GM19025 (cell line): ENCODE results near the gene STOML1.

Source experiments
- ATAC-seq: cut with Tn5 transposase; IDR thresholded peaks from one replicate; pipeline ENCODE4 v1.9.1; 2021; ENCODE audit warnings: mild to moderate bottlenecking, low read depth, moderate library complexity; ENCODE audit not compliant: unreplicated experiment

Gene STOML1

GRCh38 chr15:73991726-73992593 is at the start of gene STOML1:
STOML1 (minus strand) TSS chr15:73992295; CDS start chr15:73992223, 72 bp downstream.
- ATAC-seq: peak; percentile 76

DNA sequence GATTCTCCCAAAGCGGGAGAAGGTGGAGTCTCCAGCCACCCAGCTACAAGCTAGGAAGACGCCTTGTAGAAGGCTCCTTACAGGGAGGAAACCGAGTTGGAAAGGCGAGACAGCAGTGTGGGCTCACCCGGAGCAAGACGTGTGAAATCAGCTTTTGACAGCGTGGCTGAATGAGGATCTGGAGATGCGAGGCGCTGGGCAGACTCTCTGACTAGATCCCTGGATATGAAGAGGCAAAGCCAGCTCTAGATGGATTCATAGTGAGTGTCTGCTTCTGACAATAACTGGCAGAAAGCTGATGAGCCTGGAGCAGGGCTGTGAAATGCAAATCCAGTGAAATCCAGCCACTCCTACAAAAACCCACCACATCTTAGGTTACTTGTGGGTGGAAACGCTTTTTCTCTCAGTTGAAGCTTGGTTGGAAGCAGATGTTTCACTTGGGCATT is 49.2 kb upstream of the STOML1 start:
- ATAC-seq: no peak

GRCh38 chr15:74040109-74040850 is 48.2 kb upstream of the STOML1 start:
- no peak for ATAC-seq

DNA sequence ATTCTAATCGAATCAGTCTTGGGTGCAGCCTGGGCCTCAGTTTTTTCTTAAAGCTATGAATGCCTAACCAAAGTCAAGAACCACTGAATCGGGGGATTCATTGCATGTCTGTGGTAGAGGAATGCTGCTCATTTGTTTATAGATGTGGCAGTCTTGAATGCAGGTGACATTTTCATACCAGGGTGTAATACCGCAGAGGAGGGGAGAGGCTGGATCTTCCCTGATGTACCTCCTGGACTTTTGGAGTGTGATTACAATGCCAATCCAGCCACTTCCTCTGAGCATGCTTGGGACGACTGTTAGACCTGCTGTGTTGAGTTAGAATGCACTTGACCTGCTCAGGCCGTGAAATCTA is 47.5 kb upstream of the STOML1 start:
- ATAC-seq: no peak

- no peak for ATAC-seq
Measured at GRCh38 chr15:74038707-74039655, 46.9 kb upstream of the STOML1 start.

DNA sequence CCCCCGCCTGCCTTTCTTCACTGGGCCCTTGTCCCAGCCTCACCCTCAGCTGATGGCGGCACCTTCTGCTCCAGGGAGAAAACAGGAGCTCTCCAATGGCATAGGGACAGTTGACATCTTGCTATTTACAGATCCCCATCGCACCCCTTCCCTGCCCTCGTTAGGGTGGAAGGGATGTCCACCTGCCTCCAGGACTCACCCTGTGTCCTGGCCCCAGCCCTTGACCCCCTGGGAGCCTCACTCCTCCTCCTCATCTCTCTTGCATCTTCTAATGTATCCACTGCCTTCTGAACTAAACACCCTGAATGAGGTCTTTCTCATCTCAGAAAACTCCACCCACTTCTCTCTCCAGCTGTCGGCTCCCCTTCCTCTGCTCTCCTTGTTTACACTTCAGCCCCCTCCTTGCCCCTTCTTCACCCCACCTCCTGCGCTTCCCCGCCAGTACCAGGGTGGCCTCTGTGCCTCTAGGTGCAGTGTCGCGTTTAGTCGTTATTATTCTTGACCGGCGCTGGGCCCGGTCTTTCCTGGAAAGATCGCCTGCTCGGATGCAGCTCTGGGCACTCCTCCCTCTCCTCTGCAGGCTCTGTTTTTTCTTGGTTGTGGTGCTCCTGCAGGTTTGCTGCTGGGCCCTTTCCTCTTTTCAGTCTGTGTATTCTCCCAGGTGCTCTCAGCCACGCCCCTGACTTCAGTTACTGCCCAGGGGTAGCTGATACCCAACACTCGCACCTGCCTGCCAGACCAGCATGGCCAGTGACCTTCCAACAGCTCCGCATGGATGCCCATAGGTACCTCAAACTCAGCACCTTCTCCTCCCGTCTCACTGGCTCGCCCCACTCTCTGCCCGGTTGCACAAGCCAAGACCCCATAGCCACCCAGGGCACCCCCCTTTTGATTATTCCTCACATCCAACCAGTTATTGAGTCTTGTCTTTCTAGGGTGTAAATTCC is 45.3 kb upstream of the STOML1 start:
- no peak for ATAC-seq

DNA sequence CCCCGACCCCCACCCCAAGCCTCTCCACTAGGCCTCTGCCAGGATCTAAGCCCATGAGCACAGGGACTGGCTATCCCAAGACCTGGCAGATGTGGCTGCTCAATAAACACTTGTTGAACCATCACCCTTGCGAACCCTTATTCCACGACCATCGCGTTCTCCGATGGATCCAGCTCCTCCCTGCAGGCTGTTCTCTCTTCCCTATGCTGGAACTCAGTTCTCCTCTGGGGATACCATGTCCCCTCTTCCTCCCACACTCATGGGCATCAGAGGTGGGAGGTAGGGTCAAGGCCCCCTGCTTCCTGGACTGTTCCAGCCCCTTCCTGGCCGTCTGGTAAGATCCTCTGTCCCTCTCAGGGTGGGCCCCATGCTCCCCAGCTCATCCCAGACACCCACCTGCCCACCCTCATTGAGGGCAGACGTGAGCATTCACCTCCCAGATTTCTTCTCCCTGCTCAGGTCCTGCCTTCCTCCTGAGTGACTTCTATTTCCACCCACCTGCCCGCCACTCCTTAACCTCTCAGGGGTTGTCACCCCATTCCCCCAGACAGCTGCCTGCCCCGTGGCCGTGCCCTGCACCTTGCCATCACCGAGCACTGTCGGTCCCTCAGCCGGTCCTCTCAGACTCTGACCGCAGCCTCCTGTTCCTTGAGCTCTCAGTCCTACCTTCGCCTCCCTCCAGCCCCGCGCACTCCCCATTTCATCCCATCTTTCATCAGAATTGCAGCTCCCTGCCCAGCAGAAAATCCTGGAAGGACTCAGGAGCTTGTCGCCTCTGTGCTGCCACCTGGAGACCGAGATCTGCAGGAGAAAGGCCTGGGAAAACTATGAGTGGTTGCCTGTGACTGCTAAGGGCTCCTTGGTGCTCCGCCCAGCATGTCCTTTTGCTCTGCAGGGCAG is 44.4 kb upstream of the STOML1 start:
- no peak for ATAC-seq

DNA sequence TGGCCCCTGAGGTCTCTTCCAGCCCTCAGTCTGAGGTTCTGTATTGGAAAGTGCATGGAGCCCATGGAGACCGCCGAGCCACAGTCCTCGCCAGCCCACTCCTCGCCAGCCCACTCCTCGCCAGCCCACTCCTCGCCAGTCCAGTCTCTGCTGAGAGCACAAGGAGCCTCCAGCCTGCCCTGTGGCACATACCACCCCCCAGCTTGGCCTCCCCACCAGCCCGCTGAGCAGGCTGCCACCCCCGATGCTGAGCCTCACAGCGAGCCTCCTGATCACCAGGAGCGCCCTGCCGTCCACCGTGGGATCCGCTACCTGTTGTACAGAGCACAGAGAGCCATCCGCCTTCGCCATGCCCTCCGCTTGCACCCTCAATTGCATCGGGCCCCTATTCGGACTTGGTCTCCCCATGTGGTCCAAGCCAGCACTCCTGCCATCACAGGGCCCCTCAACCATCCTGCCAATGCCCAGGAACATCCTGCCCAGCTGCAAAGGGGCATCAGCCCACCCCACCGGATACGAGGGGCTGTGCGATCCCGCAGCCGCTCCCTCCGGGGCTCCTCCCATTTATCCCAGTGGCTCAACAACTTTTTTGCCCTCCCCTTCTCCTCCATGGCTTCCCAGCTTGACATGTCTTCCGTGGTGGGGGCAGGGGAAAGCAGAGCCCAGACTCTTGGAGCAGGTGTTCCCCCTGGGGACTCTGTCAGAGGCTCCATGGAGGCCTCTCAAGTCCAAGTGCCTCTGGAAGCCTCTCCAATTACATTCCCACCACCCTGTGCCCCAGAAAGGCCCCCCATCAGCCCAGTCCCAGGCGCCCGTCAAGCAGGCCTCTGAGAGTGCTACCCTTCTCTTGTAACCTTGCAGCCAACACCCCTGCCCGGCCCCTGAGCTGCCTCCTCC is 43.3 kb upstream of the STOML1 start:
- ATAC-seq: no peak

DNA sequence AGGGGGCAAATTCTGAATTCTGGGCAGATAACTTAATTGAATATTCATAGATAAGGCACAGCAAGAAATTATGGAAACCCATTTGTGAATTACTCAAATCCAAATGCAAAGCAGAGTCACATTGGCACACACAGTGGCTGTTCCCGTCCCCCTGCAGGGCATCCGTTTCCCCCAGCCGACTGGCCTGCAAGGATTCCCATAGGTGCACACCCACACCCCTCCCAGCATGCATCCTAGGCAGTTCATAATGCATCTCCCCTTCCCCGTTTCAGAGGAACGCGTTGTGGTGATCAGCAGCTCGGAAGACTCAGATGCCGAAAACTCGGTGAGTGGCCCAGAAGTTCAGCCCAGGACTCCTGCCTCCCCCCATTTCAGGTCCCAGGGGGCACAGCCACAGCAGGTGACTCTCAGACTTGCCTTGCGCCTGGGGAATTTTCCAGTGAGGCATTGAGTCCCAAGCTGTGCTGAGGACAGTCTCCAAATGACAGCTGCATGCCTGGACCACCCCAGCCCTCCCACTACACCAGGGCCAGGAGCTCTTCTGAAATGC is 42.2 kb upstream of the STOML1 start:
- ATAC-seq: no peak

GRCh38 chr15:74032606-74033561 is 40.8 kb upstream of the STOML1 start:
- ATAC-seq: no peak

DNA sequence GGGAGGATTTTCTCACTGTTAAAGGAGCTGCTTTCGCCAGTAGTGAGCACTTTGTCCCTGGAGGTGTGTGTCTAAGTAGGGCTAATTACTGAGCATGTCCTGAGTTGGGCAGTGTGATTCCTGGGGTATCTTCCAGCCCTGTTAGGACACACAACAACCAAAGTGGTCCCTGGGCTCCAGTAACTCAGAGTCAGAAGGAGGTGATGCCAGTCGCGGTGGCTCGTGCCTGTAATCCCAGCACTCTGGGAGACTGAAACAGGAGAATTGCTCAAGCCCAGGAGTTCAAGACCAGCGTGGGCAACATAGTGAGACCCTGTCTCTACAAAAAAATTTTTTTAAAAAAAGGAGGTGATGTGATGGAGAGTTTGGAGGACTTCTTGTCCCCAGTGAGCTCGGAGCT is 40.0 kb upstream of the STOML1 start:
- no peak for ATAC-seq

GRCh38 chr15:74028646-74029045 is 36.6 kb upstream of the STOML1 start:
- ATAC-seq: no peak

DNA sequence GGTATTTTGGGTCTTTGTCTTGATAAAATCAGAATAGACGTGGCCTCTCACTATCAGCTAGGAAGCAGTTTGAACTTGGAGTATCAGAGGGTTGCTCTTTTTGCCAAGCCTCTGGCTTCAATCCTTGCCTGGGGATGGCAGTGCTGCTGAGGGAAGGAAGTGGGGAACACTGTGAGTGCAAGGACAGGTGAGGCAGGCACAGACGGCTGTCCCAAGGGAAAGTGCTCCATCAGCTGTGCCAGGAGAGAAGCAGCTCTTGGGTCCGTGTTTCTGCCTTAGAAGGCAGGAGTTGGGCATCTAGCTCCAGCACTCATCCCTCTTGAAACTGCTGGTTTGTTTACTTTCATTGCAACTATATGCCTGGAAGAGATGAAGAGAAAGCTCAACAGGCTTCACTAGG is 35.6 kb upstream of the STOML1 start:
- no peak for ATAC-seq

DNA sequence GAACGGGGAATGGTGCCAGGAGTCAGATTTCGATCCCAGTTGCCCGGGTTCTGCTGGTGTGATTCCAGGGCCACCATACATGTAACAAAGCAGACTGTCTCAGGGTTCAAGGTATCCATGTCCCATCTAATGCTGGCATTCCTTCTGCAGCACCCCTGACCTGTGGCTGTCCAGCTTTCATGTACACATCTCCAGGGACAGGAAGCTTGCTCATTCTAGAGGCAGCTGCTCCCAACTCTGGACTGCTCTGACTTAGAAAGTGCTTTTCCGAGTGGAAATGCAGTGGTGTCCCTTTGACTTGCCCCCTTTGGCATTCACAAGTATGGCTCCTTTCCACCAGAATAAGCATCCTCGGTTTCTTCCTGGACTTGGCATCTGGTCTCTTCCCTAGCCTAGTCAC is 33.3 kb upstream of the STOML1 start:
- no peak for ATAC-seq

DNA sequence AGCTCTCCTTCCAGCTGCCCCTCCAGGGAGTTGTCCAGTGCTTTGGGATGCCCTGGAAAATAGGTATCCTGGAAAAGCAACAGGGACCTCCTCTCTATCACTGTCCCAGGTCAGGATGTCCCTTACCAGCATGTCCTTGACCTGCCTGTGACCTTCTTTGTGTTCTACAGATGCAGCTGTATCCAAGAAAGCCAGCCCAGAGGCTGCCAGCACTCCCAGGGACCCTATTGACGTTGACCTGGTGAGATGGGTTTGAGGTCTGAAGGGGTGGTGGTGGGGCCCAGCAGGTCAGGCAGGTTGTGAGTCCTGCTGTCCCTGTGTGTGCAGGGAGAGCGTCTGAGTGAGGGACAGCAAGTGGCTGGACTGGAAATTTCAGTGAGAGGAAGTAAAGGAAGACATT is 32.6 kb upstream of the STOML1 start:
- no peak for ATAC-seq
